ENCODE results near the gene ARMC7.
"Not testable (repeated sequence)": the region's sequence is repeated elsewhere in the genome, so short reads cannot be mapped to it uniquely, and the experiment has no call there.

Gene ARMC7

GRCh38 chr17:75102385-75102821 lies 7.4 kb upstream of the ARMC7 start:
- DNase-seq (ENCODE audit: low spot score), result no peak

- no peak for DNase-seq (ENCODE audit: low spot score)
These were observed 5.9 kb upstream of the ARMC7 start for GRCh38 chr17:75103601-75104554.

- peak; percentile 63 for DNase-seq (ENCODE audit: low spot score)
These were observed 4.4 kb upstream of the ARMC7 start for GRCh38 chr17:75105126-75106080.

- DNase-seq (ENCODE audit: low spot score), result no peak
These were observed 1.6 kb upstream of the ARMC7 start for GRCh38 chr17:75108193-75108592.

- DNase-seq (ENCODE audit: low spot score), result no peak
These were observed 743 bp upstream of the ARMC7 start for GRCh38 chr17:75109046-75109406.

GRCh38 chr17:75110234-75110937 lies 617 bp downstream of the ARMC7 start:
- DNase-seq (ENCODE audit: low spot score), result peak; percentile 28

- no peak for DNase-seq (ENCODE audit: low spot score)
These were observed 2.1 kb downstream of the ARMC7 start for GRCh38 chr17:75111777-75112335.

GRCh38 chr17:75113798-75114551 lies 4.2 kb downstream of the ARMC7 start:
- DNase-seq (ENCODE audit: low spot score), result peak; percentile 91

- DNase-seq (ENCODE audit: low spot score), result no peak
These were observed 5.0 kb downstream of the ARMC7 start for GRCh38 chr17:75114552-75115314.

- DNase-seq (ENCODE audit: low spot score), result no peak
These were observed 5.8 kb downstream of the ARMC7 start for GRCh38 chr17:75115555-75115954.

GRCh38 chr17:75116737-75117136 lies 7.0 kb downstream of the ARMC7 start:
- DNase-seq (ENCODE audit: low spot score), result no peak

GRCh38 chr17:75118307-75118706 lies 8.5 kb downstream of the ARMC7 start:
- no peak for DNase-seq (ENCODE audit: low spot score)

- DNase-seq (ENCODE audit: low spot score), result peak; percentile 92
These were observed 14.5 kb downstream of the ARMC7 start for GRCh38 chr17:75124041-75124818.

GRCh38 chr17:75124819-75125162 lies 15.0 kb downstream of the ARMC7 start:
- no peak for DNase-seq (ENCODE audit: low spot score)

- no peak for DNase-seq (ENCODE audit: low spot score)
These were observed 16.2 kb downstream of the ARMC7 start for GRCh38 chr17:75125984-75126383.

- DNase-seq (ENCODE audit: low spot score), result no peak
These were observed 17.2 kb downstream of the ARMC7 start for GRCh38 chr17:75126954-75127353.

- not testable (repeated sequence) for DNase-seq (ENCODE audit: low spot score)
These were observed 18.2 kb downstream of the ARMC7 start for GRCh38 chr17:75127936-75128335.

- DNase-seq (ENCODE audit: low spot score), result no peak
These were observed 19.1 kb downstream of the ARMC7 start for GRCh38 chr17:75128694-75129505.

GRCh38 chr17:75129576-75129975 lies 19.8 kb downstream of the ARMC7 start:
- no peak for DNase-seq (ENCODE audit: low spot score)

Data from kidney tubule cell (primary cell).